DOHH2 (cell line): Measurements from ENCODE around the gene PHLPP1.

Source experiments
- H3F3A ChIP-seq: fragments of 200-600 bp; sonication (generic), shearing (Covaris generic); 2 replicates; pipeline ENCODE4 v1.6.0; 2016; ENCODE audit warnings: antibody characterized with exemption, mild to moderate bottlenecking; ENCODE audit not compliant: control insufficient read depth, insufficient read depth
- H3K27ac ChIP-seq: fragments of 200-600 bp; sonication (generic); 2 replicates; pipeline ENCODE4 v1.5.1; 2014; ENCODE audit warnings: low read depth, mild to moderate bottlenecking, low read length, moderate library complexity
- H3K27me3 ChIP-seq: fragments of 200-600 bp; sonication (generic); 2 replicates; pipeline ENCODE4 v1.6.1; 2014; ENCODE audit warnings: mild to moderate bottlenecking, low read length, mixed read lengths; ENCODE audit not compliant: control insufficient read depth
- H3K36me3 ChIP-seq: fragments of 200-600 bp; sonication (generic); 2 replicates; pipeline ENCODE4 v1.6.1; 2014; ENCODE audit warnings: mild to moderate bottlenecking, low read length, moderate library complexity, mixed read lengths; ENCODE audit not compliant: control insufficient read depth
- H3K4me1 ChIP-seq: fragments of 200-600 bp; sonication (generic); 2 replicates; pipeline ENCODE4 v1.6.1; 2014; ENCODE audit warnings: mild to moderate bottlenecking, low read length, mixed read lengths; ENCODE audit not compliant: control insufficient read depth
- H3K4me2 ChIP-seq: fragments of 200-600 bp; sonication (generic); 2 replicates; pipeline ENCODE4 v1.6.0; 2014; ENCODE audit warnings: mild to moderate bottlenecking, low read length, moderate library complexity
- H3K4me3 ChIP-seq: fragments of 200-600 bp; sonication (generic); 2 replicates; pipeline ENCODE4 v1.5.1; 2014; ENCODE audit warnings: mild to moderate bottlenecking, low read length, mixed read lengths
- H3K79me2 ChIP-seq: fragments of 200-600 bp; sonication (generic); 2 replicates; pipeline ENCODE4 v1.6.1; 2014; ENCODE audit warnings: mild to moderate bottlenecking, low read length, mixed read lengths; ENCODE audit not compliant: control insufficient read depth
- H3K9me2 ChIP-seq: fragments of 200-600 bp; sonication (generic); replicated peaks from 2 replicates; pipeline ENCODE4 v1.6.1; 2014; ENCODE audit warnings: mild to moderate bottlenecking, low read length, mixed read lengths; ENCODE audit not compliant: control insufficient read depth
- H3K9me3 ChIP-seq: fragments of 200-600 bp; sonication (generic); 2 replicates; pipeline ENCODE4 v1.6.1; 2014; ENCODE audit warnings: antibody characterized with exemption, low read length, mixed read lengths; ENCODE audit not compliant: control insufficient read depth, insufficient read depth
- H4K20me1 ChIP-seq: fragments of 200-600 bp; sonication (generic); 2 replicates; pipeline ENCODE4 v1.6.0; 2014; ENCODE audit warnings: low read depth, mild to moderate bottlenecking, antibody characterized with exemption, low read length, moderate library complexity; ENCODE audit not compliant: control insufficient read depth, insufficient read depth
- CTCF ChIP-seq: fragments of 200-600 bp; sonication (generic); IDR thresholded peaks from one replicate; pipeline ENCODE4 v1.5.1; 2014; ENCODE audit warnings: antibody characterized with exemption, mild to moderate bottlenecking, low read depth, low read length; ENCODE audit not compliant: poor library complexity, severe bottlenecking
- EZH2phosphoT487 ChIP-seq: fragments of 200-600 bp; sonication (generic); IDR thresholded peaks from 2 replicates; pipeline ENCODE4 v1.6.1; 2017; ENCODE audit warnings: borderline replicate concordance, mild to moderate bottlenecking, antibody characterized with exemption, low read length, moderate library complexity, mixed read lengths

The PHLPP1 gene

DNA sequence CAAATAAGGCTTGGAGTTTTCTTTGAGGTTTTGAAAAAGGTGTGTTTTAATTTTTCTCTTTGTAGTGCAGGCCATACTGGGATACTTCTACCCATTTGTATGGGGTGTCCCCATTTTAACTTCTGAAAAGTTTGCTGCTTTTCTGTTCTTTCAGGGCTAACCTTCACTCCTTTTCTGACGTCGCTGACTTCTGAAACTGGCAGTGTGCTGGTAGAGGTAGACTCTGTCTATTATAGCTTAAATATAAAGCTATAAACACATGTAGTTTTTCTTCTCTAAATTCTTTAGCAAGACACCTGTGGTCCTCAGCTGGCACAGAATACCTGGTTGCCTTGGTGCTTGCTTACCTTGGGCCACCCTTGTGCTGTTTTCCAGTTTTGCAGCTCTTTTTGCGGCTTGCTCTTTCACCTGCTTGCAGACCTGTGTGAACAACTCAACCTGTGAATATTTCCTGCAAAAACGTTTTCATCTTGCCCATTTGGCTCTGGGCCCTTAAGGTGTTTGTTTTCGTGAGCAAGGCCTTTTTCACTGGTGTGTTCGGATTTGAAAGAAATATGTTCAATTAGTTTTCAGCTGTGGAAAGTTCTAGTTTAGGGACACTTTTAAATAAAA is 42.2 kb downstream of the PHLPP1 start:
- H3K36me3 ChIP-seq = no peaks in the 10 kb centered on the region
- H3K9me2 ChIP-seq = no peaks in the 10 kb centered on the region
- no peak overlapping the region for H3K4me2 ChIP-seq
- no peaks in the 10 kb centered on the region for H3K9me3 ChIP-seq
- H3K27ac ChIP-seq = no peak overlapping the region
- H3F3A ChIP-seq = no peaks in the 10 kb centered on the region
- no peaks in the 10 kb centered on the region; the same call in none of the 2 replicates for H4K20me1 ChIP-seq
- no peaks in the 10 kb centered on the region for H3K4me1 ChIP-seq
- H3K4me3 ChIP-seq = no peak overlapping the region
- TF ChIP-seq CTCF = no peak
- TF ChIP-seq EZH2phosphoT487 = no peak
- peaks cover 81% of the 10 kb centered on the region for H3K79me2 ChIP-seq
- H3K27me3 ChIP-seq = no peaks in the 10 kb centered on the region

DNA sequence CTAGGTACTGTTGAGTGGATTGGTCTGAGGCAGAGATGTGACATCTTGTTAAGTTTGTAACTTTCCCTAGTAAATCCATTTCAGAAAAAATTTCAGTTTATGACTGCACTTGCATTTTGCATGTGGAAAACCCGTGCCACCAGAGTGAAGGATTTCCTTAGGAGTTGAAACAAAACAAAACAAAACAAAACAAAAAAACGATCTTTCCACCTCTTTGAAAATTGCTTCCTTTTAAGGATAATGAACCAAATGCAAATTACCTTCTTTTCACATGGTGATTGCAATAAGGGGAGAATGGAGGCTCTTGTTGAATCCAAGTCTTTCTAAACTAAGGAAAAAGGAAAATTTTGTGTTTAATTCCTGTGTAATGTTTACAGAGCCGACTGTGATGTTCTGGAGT is 43.2 kb downstream of the PHLPP1 start:
- H3K4me3 ChIP-seq = no peak overlapping the region
- no peaks in the 10 kb centered on the region for H3K4me1 ChIP-seq

GRCh38 chr18:62759704-62760402 is 44.5 kb downstream of the PHLPP1 start:
- Histone ChIP-seq H3K9me3 (no peaks in the 10 kb centered on the region), H3F3A (no peaks in the 10 kb centered on the region), H3K4me3 (no peak overlapping the region), H3K36me3 (no peaks in the 10 kb centered on the region), H3K27ac (no peak overlapping the region), H3K4me1 (no peaks in the 10 kb centered on the region), H3K9me2 (no peaks in the 10 kb centered on the region), H3K4me2 (no peak overlapping the region), H4K20me1 (no peaks in the 10 kb centered on the region; the same call in 1 of the 2 replicates), H3K79me2 (peaks cover 73% of the 10 kb centered on the region), H3K27me3 (no peaks in the 10 kb centered on the region)
- TF ChIP-seq EZH2phosphoT487 = no peak
- TF ChIP-seq CTCF = no peak

More for the DNA sequence above, 43.2 kb downstream of the PHLPP1 start:
- Histone ChIP-seq H3K27ac (no peak overlapping the region), H4K20me1 (no peaks in the 10 kb centered on the region; the same call in none of the 2 replicates), H3K27me3 (no peaks in the 10 kb centered on the region), H3K9me2 (no peaks in the 10 kb centered on the region), H3K36me3 (no peaks in the 10 kb centered on the region), H3K79me2 (peaks cover 75% of the 10 kb centered on the region), H3K9me3 (no peaks in the 10 kb centered on the region), H3F3A (no peaks in the 10 kb centered on the region), H3K4me2 (no peak overlapping the region)
- TF ChIP-seq EZH2phosphoT487 = no peak
- TF ChIP-seq CTCF = no peak
